ENCODE measurements around the gene INSR. TPM values are rescaled to one million over a fixed set of nuclear protein-coding genes. Genes with fewer than 3 reads are reported as not detected.

INSR gene
- total RNA-seq, 4 donors from 2014 or later = 150 to 420 (median 196) TPM

- no peaks in the 10 kb centered on the region for H3K27me3 ChIP-seq
- H3K27ac ChIP-seq = no peak overlapping the region
- peaks cover 0 to 7% (median 0%) of the 10 kb centered on the region in 3 donors for H3K36me3 ChIP-seq
- WGBS, 2 donors = 71% methylated on average over 17 of the region's 17 CpGs
- no peak for DNase-seq (ENCODE audit: low spot score in 2 of 2)
- peaks cover 0 to 54% (median 4%) of the 10 kb centered on the region in 4 donors for H3K4me1 ChIP-seq
- H3K9me3 ChIP-seq = no peaks in the 10 kb centered on the region
- TF ChIP-seq EP300 (IDR thresholded peaks at IDR 0.05) (no peak), POLR2A (IDR thresholded peaks at IDR 0.05) (no peak), CTCF (IDR thresholded peaks at IDR 0.05) (no peak)
- H3K4me3 ChIP-seq = no peak overlapping the region
These were observed 36.8 kb downstream of the INSR start for GRCh38 chr19:7257148-7258040.

- 85 to 95% methylated on average over 6 of the region's 6 CpGs for WGBS, 2 donors
- Histone ChIP-seq H3K4me1 (peaks cover 0 to 42% (median 3%) of the 10 kb centered on the region in 4 donors), H3K27ac (no peak overlapping the region), H3K9me3 (no peaks in the 10 kb centered on the region), H3K36me3 (peaks cover 0 to 5% (median 0%) of the 10 kb centered on the region in 3 donors), H3K27me3 (no peaks in the 10 kb centered on the region), H3K4me3 (no peak overlapping the region)
- no peak for DNase-seq (ENCODE audit: low spot score in 2 of 2)
- TF ChIP-seq CTCF (IDR thresholded peaks at IDR 0.05) (no peak), EP300 (IDR thresholded peaks at IDR 0.05) (no peak), POLR2A (IDR thresholded peaks at IDR 0.05) (no peak)
These were observed 38.6 kb downstream of the INSR start for GRCh38 chr19:7255631-7256030.

DNA sequence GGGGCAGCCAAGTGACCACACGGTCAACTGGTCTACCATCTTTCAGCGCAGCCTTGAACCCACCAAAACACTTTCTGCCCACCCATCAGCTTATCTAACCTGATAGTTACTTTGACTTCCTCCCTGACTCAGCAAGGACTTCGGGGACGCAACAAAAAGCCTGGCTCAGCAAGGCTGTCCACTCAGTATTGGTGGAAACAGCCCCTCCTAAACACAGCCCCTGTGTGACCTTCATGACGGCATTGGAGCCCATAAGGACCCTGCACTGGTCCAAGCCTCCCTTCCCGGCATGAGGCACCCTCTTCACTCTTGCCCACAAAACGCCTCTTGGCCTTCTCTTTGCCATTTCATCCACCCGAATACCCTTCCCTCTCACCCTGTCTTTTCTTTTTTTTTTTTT is 39.1 kb downstream of the INSR start:
- DNase-seq (ENCODE audit: low spot score in 2 of 2) = no peak
- Histone ChIP-seq H3K9me3 (no peaks in the 10 kb centered on the region), H3K4me1 (peaks cover 0 to 44% (median under 1%) of the 10 kb centered on the region in 4 donors), H3K36me3 (peaks cover 0 to 5% (median 0%) of the 10 kb centered on the region in 3 donors), H3K27ac (no peak overlapping the region), H3K27me3 (no peaks in the 10 kb centered on the region), H3K4me3 (no peak overlapping the region)
- 89 to 92% methylated on average over 8 of the region's 8 CpGs for WGBS, 2 donors
- no peak for TF ChIP-seq EP300 (IDR thresholded peaks at IDR 0.05)
- TF ChIP-seq POLR2A (IDR thresholded peaks at IDR 0.05) = no peak
- TF ChIP-seq CTCF (IDR thresholded peaks at IDR 0.05) = no peak

- Histone ChIP-seq H3K9me3 (no peaks in the 10 kb centered on the region), H3K4me1 (peaks cover 0 to 42% (median 0%) of the 10 kb centered on the region in 4 donors), H3K27ac (no peak overlapping the region), H3K36me3 (peaks cover 0 to 5% (median 0%) of the 10 kb centered on the region in 3 donors), H3K27me3 (no peaks in the 10 kb centered on the region), H3K4me3 (no peak overlapping the region)
- TF ChIP-seq CTCF (IDR thresholded peaks at IDR 0.05) (no peak), EP300 (IDR thresholded peaks at IDR 0.05) (no peak), POLR2A (IDR thresholded peaks at IDR 0.05) (no peak)
- no peak for DNase-seq (ENCODE audit: low spot score in 2 of 2)
- WGBS, 2 donors = 83 to 87% methylated on average over 11 of the region's 11 CpGs
These were observed 39.6 kb downstream of the INSR start for GRCh38 chr19:7254590-7254989.

- Histone ChIP-seq H3K36me3 (peaks cover 0 to 5% (median 0%) of the 10 kb centered on the region in 3 donors), H3K27me3 (no peaks in the 10 kb centered on the region), H3K27ac (no peak overlapping the region), H3K9me3 (no peaks in the 10 kb centered on the region), H3K4me1 (peaks cover 0 to 28% (median 0%) of the 10 kb centered on the region in 4 donors), H3K4me3 (no peak overlapping the region)
- 91 to 95% methylated on average over 11 of the region's 11 CpGs for WGBS, 2 donors
- DNase-seq (ENCODE audit: low spot score in 2 of 2) = no peak
- no peak for TF ChIP-seq CTCF (IDR thresholded peaks at IDR 0.05)
- TF ChIP-seq EP300 (IDR thresholded peaks at IDR 0.05) = no peak
- no peak for TF ChIP-seq POLR2A (IDR thresholded peaks at IDR 0.05)
These were observed 41.9 kb downstream of the INSR start for GRCh38 chr19:7252364-7252763.
